ENCODE data around the gene VPS51. TPM values are rescaled to one million over a fixed set of nuclear protein-coding genes. Genes with fewer than 3 reads are reported as not detected.

VPS51 gene
- polyA plus RNA-seq, 1 donor from 2014 or later, result 230 TPM

GRCh38 chr11:65063532-65063931 lies 32.5 kb upstream of the VPS51 start:
- H3K4me3 ChIP-seq (ENCODE audit: low read length), result no peak overlapping the region
- H3K9ac ChIP-seq (ENCODE audit: low read length), result no peak overlapping the region
- no peaks in the 10 kb centered on the region for H3F3A ChIP-seq (ENCODE audit: insufficient read depth, low read length, poor library complexity, severe bottlenecking)
- no peaks in the 10 kb centered on the region for H3K27me3 ChIP-seq (ENCODE audit: insufficient read depth, low read depth, low read length)
- no peaks in the 10 kb centered on the region for H3K9me3 ChIP-seq (ENCODE audit: low read length)
- H3K4me2 ChIP-seq (ENCODE audit: low read length), result no peak overlapping the region
- no peak for TF ChIP-seq REST (IDR thresholded peaks at IDR 0.05; ENCODE audit: borderline replicate concordance)
- TF ChIP-seq CTCF (IDR thresholded peaks at IDR 0.05; ENCODE audit: poor library complexity, severe bottlenecking), result no peak
- TF ChIP-seq SMC3 (conservative IDR thresholded peaks at IDR 0.05; ENCODE audit: poor library complexity), result no peak
- no peak for TF ChIP-seq EZH2 (IDR thresholded peaks at IDR 0.05; ENCODE audit: borderline replicate concordance, insufficient read depth, low read length, poor library complexity, severe bottlenecking)
- TF ChIP-seq TAF1 (IDR thresholded peaks at IDR 0.05; ENCODE audit: low read depth), result no peak
- no peak for TF ChIP-seq RAD21 (conservative IDR thresholded peaks at IDR 0.05)
- TF ChIP-seq EP300 (conservative IDR thresholded peaks at IDR 0.05; ENCODE audit: poor library complexity, severe bottlenecking), result no peak
- TF ChIP-seq MXI1 (conservative IDR thresholded peaks at IDR 0.05; ENCODE audit: poor library complexity, severe bottlenecking), result no peak
- no peak for TF ChIP-seq POLR2AphosphoS5 (IDR thresholded peaks at IDR 0.05)
- H3K36me3 ChIP-seq (ENCODE audit: insufficient read depth, low read length), result no peaks in the 10 kb centered on the region
- H3K79me2 ChIP-seq (replicated peaks; ENCODE audit: insufficient read depth, low read length), result no peaks in the 10 kb centered on the region
- H2AFZ ChIP-seq (ENCODE audit: low read depth, low read length), result no peak overlapping the region
- no peak overlapping the region for H3K27ac ChIP-seq (ENCODE audit: low read length)
- no peaks in the 10 kb centered on the region for H4K20me1 ChIP-seq (ENCODE audit: insufficient read depth)
- no peaks in the 10 kb centered on the region for H3K9me2 ChIP-seq (ENCODE audit: insufficient read depth, low read length)

- Histone ChIP-seq H3K9me2 (ENCODE audit: insufficient read depth, low read length) (no peaks in the 10 kb centered on the region), H3K9ac (ENCODE audit: low read length) (no peak overlapping the region), H3K4me2 (ENCODE audit: low read length) (no peak overlapping the region), H3K79me2 (replicated peaks; ENCODE audit: insufficient read depth, low read length) (no peaks in the 10 kb centered on the region), H3K36me3 (ENCODE audit: insufficient read depth, low read length) (no peaks in the 10 kb centered on the region), H3K9me3 (ENCODE audit: low read length) (no peaks in the 10 kb centered on the region), H4K20me1 (ENCODE audit: insufficient read depth) (no peaks in the 10 kb centered on the region), H3K4me3 (ENCODE audit: low read length) (no peak overlapping the region), H2AFZ (ENCODE audit: low read depth, low read length) (no peak overlapping the region), H3K27me3 (ENCODE audit: insufficient read depth, low read depth, low read length) (no peaks in the 10 kb centered on the region), H3F3A (ENCODE audit: insufficient read depth, low read length, poor library complexity, severe bottlenecking) (no peaks in the 10 kb centered on the region), H3K27ac (ENCODE audit: low read length) (no peak overlapping the region)
- no peak for TF ChIP-seq EP300 (conservative IDR thresholded peaks at IDR 0.05; ENCODE audit: poor library complexity, severe bottlenecking)
- no peak for TF ChIP-seq SMC3 (conservative IDR thresholded peaks at IDR 0.05; ENCODE audit: poor library complexity)
- TF ChIP-seq REST (IDR thresholded peaks at IDR 0.05; ENCODE audit: borderline replicate concordance), result no peak
- no peak for TF ChIP-seq TAF1 (IDR thresholded peaks at IDR 0.05; ENCODE audit: low read depth)
- no peak for TF ChIP-seq MXI1 (conservative IDR thresholded peaks at IDR 0.05; ENCODE audit: poor library complexity, severe bottlenecking)
- no peak for TF ChIP-seq POLR2AphosphoS5 (IDR thresholded peaks at IDR 0.05)
- TF ChIP-seq EZH2 (IDR thresholded peaks at IDR 0.05; ENCODE audit: borderline replicate concordance, insufficient read depth, low read length, poor library complexity, severe bottlenecking), result no peak
- TF ChIP-seq CTCF (IDR thresholded peaks at IDR 0.05; ENCODE audit: poor library complexity, severe bottlenecking), result no peak
- TF ChIP-seq RAD21 (conservative IDR thresholded peaks at IDR 0.05), result no peak
Measured at GRCh38 chr11:65064847-65065240, 31.2 kb upstream of the VPS51 start.

Measured in neural cell (in vitro differentiated cells).